Stimulated activated CD4-positive, alpha-beta T cell treated with anti-CD3 and anti-CD28 coated beads, Interleukin-15, amount 100 ng/mL, for 48 hours (primary cell): ENCODE measurements around the gene HERC2.
A peak's percentile ranks its signal among the peaks of the same experiment; 100 is the strongest.
"Not testable (repeated sequence)": the region's sequence is repeated elsewhere in the genome, so short reads cannot be mapped to it uniquely, and the experiment has no call there.

Experiments
- DNase-seq, 2 donors: peaks; one replicate each; pipeline ENCODE4 v3.0.0-alpha.2; 2020; ENCODE audit warnings: low read depth in 2 of 2

Gene HERC2

DNA sequence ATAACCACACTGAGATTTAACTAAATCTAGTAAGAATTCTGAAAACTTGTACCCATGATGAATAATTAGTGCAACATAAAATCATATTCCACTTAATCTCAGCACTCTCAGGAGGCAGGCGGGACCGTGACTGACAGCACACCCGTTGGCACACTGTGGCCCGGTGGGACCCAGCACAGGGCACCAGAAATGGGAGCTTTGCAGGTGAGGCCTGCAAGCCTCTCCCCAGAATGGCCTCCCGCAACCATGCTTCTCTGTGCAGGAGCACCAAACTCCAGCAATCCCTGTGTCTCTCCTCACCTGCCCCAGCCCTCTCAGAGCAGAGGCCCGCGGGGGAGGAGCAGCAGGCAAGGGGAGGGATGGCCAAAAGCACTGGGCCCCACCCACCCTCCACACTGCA lies 191.3 kb downstream of the HERC2 start:
- no peak for DNase-seq

DNA sequence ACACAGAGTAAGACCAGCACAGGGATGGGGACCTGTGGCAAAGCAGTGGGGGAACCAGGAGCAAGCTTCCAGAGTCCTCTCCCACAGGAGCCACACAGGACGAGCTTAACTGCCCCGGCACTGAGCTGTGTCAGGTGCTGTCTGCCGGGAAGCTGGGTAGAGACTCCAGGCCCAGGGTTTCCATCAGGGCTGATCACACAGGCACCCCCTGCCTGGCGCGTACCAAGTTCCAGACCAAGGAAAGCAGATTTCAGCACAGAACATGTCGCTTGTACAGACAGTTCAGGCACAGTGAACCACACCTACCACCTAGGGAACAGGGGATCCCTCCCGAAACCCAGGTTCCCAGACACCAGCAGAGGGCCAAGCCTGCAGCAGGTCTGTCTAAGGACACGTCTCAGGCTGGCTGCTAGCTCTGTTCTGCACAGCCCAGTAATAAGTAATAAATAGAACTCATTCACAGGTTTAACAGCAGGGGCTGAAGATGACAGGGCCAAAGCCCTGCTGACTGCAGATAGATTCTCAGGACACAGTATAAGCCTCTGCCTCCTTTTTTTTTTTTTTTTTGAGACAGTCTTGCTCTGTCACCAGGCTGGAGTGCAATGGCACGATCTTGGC lies 192.6 kb downstream of the HERC2 start:
- no peak for DNase-seq

DNA sequence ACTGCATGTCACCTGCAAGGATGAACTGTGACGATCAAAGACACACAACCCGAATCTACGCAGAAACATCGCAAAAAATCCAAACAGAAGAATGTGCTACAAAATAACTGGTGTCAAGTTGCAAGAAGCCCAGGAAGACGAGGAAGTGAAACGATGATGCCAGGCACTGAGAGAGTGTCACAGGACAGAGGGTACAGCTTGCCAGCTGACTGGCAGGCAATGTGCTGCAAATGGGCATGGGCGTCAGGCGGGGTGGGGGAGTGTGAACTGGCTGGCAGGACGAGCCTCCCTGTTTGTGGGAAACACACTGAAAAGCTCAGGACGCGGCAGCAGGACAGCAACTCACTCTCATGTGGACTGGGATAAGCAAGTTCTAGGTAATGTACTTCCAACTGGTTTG lies 193.9 kb downstream of the HERC2 start:
- no peak for DNase-seq

DNA sequence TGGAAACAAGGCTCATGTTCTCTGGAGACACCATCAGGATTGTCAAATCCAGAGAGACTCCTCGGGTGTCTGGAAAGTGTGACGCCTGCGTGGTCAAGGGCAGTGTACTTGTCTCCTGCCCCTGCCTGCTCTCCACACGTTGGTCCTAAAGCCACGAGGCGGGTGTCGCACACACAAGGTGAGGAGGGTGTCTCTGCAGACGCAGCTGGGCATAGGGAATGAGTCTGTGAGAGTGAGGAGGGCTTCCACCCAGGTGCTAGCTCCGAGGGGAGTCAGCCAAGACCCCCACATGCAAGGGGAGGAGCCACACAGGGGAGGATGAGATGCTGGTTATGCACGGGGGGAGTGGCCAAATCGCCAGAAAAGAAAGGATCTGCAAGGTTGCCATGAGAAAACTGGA lies 194.9 kb downstream of the HERC2 start:
- DNase-seq = no peak

DNA sequence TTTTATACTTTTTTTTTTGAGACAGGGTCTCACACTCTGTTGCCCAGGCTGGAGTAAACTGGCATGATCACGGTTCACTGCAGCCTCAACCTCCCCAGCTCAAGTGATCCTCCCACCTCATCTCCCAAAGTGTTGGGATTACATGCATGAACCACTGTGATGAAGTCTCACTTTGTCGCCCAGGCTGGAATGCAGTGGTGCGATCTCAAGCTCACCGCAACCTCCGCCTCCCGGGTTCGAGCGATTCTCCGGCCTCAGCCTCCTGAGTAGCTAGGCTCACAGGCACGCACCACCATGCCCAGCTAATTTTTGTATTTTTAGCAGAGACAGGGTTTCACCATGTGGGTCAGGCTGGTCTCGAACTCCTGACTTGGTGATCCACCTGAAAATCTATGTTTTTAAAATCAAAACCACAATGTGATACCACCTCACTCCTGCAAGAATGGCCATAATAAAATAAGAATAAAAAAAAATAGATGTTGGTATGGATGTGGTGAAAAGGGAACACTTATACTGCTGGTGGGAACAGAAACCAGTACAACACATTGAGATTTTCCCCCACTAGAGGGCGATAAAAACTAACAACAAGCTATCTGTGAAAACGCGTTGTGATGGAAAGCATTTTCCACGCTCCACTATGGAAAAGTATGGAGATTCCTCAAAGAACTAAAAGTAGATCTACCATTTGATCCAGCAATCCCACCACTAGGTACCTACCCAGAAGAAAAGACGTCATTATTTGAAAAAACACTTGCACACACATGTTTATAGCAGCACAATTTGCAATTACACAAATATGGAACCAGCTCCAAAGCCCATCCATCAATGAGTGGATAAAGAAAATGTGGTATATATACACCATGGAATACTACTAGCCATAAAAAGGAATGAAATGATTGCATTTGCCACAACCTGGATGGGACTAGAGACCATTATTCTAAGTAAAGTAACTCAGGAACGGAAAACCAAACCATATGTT lies 196.0 kb downstream of the HERC2 start:
- DNase-seq = no peak

DNA sequence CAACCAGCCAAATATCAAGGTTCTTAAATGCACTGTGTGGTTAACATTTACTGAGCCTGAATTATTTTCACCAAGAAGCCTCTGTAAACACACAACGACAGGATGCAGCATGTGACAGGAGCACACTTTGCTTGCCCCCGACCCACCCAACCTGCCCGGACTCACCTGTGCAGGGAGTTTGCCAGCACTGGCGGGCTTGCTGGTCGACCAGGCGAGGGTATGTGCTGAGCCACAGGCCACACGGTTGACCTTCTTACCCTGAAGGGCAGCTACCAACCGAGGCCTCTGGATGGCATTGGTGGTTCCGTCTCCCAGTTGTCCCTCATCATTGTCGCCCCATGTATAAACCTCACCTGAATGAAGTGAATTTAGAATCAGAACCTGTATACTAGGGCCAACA lies 197.1 kb downstream of the HERC2 start:
- no peak for DNase-seq

DNA sequence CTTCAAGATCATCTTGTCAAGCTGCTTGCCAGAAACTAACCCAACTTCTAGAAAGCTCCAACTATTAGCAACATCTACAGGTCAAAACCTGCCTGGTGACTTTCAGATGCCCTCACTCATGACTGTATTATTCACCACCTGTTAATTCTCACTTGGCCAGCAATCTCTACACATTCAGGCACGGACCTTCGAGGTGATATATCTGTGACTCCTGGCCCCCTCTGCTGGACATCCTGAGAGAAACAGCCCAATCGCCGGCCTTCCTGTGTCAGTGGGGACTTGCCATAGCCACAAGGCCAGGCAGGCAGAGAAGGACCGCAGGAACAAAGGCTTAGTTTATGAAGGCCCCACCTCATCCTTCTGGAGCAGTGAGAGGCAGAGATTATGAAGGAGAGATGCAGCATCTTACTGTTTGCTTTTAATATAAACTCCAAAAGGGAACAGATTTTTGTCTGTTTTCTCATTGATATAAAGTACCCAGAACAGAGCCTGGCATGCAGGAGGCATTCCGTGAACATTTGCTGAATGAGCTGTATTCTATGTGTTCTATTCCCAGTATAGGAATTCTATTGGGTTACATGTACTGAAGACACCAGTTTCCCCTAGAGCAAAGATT lies 198.5 kb downstream of the HERC2 start:
- peak; percentile 24 to 42 for DNase-seq

DNA sequence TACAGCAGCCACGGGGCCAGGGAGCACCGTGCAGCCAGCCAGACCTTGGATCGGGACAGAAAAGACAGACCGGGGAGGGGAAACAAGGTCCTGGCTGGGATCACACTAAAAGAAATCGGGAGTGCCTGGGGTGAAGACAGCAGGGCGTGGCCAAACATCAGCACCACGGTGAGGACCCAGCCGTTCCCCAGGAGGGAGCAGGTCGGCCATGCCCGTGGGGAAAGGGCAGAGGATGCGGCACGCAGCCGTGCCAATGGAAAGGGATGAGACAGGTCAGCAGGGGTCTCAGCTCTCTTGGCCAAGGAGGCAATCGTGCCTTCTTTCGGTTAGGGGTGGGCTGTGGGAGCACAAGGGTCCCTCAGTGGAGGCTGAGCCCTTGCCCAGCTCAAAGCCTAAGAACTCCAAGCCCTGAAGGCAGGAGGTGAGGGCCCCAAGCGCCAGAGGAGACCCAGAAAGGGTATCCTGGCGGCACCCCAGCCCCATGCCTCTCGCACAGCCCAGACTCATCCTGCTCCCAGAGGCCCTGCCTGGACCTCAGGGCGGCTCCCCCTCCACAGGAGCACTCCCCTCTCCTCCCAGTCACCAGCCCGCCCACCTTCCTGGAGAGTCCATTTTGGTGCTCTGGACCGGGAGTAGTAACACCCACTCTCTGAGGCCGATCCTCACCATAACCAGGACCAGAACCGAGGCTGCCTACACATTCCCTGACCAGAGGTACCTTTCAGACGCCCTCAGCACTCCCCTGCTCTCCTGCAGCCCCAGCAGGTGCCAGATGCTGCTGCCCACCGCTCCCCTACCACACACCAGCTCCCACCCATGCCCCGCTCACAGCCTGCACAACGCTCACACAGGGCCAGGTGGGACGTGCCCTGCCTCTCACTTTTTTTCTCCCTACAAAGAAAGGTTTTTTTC lies 199.7 kb downstream of the HERC2 start:
- DNase-seq = no peak

DNA sequence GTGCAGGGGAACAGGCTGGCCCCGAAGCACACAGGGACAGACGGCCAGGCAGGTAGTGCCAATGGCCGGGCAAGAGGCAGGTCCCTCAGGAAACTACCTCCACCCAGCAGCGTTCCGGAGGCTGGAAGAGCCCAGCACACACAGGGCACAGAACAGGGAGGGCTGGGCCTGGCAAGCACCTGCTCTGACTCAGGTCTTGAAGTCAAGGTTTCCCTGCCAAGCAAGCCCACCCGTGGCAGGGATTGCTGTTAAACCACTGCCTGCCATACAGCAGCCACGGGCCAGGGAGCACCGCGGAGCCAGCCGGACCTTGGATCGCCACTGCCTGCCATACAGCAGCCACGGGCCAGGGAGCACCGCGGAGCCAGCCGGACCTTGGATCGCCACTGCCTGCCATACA lies 200.4 kb downstream of the HERC2 start:
- DNase-seq = not testable (repeated sequence)

DNA sequence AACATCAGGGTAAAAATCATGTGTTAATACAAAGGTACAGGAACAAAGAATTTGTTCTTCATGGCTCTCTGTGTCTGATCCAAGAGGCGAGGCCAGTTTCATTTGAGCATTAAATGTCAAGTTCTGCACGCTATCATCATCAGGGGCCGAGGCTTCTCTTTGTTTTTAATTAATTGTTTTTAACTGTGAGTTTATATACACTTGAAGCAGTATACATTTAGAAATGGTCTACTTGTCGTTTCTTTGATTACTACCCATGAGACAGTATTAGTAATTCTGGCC lies 201.7 kb downstream of the HERC2 start:
- DNase-seq = no peak

DNA sequence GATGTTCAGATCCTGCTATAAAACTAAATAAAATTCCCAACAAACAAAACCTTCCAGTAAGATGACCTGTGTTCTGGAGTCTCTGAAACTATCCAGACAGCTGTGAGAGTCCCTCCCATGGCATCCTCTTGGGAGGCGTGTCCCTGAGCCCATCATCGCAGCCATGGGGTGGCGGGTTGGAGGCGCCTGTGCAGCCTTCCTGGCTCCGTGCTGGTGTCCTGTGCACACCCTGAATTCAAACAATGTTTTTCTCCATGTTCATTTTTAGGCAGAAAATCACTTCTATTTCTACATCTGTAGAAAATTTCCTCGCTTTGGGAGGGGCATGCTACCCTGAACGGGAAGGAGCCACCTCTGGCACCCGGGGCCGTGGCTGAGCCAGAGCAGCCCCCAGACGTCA lies 203.4 kb downstream of the HERC2 start:
- no peak for DNase-seq

DNA sequence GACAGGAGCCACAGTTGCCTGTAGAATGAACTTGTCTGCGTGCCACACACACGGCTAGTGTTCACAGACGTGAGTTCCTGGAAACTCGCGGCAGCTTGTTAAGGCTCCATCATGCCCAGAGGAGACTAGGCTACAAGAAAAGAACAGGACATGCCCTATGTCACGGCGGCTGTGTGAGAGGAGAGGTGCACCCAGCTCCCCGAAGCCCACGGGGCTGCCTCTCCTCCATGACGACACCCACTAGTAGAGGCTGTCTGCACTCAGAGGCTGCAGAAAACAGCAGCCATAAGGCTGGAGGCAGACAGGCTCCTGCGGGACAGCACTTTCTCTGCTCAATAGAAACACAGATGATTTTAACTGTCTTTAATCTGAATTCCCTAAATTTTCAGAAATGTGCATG lies 203.9 kb downstream of the HERC2 start:
- DNase-seq = no peak

DNA sequence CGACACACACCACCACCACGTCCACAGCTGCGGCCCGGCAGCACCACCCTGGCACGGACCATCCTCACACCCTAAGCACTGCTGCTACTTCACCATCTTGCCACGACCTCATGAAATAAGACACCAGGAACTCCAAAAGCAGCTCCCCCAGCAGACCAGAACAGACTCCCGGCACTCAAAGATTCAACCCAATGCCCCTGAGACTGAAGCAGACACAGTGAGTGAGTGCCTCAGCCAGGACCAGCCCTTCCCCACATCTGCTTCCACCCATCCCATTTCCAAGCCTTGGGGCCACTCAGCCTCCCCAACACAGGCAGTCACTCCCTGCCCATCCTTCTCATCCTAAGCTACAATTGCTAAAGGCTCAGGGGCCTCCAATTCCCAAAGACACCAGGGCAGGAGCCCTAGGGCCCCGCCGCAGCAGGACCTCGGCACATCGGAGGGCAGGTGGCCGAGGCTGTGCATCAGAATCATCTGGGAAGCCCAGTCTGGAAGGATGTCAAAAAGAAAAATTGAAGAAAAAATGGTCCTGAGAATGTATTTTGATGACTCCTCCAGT lies 204.5 kb downstream of the HERC2 start:
- no peak for DNase-seq

DNA sequence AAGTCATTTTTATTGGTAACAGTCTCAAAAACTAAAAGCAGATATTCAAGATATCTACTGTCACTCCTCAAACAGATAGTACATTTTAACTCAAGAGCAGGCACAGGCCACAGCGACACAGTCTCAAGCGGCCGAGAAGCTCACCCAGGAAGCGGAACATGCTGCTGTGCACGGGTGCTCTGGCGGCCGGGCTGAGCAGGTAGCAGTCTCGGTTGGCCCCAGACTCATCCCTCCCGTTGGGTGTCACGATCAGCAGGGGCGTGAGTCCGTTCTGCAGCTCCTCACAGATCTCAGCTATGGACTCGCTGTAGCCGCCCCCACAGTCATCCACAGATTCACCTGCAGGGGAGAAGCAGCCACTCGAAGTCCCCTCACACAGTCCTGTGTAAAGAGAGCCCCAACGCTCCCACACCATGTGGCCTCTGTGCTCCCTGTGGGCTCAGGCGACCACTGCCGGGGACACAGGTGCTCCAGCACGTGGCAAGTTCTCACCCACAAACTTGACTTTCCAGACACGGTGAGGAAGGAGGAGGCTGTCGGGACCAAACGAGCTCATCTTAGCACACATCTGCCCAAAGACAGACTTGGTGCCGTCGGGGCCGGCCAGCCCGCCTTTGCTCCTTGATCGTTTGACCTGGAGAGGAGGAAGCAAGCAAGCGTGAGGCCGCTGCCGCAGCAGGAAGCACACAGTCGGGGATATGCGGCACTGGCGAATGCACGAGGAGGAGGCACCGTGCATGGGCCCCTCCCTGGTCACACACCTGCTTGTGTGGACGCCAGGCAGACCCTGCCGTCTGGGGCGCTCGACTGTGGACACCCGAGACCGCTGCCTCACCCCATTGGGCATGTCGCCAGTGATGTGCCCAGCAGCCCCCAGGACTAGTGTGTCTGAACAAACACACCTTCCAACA lies 205.2 kb downstream of the HERC2 start:
- DNase-seq = no peak

DNA sequence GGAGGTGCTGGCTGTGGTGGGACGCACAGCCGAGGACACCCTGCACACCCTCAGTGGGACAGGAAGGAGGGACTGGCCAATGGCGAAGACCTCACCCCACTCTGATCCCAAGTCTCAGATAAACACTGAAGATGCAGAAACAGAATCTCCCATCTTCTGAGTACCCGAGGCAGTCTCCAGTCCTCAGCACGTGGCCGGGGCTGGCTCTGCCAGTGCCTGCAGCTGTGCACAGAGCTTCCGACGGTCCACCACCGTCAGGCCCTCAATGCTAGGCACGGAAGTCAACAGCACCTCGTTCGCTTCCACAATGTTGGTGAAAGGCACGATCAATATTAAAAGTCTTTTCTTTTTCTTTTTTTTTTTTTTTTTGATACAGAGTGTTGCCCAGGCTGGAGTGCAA lies 206.1 kb downstream of the HERC2 start:
- DNase-seq = no peak

DNA sequence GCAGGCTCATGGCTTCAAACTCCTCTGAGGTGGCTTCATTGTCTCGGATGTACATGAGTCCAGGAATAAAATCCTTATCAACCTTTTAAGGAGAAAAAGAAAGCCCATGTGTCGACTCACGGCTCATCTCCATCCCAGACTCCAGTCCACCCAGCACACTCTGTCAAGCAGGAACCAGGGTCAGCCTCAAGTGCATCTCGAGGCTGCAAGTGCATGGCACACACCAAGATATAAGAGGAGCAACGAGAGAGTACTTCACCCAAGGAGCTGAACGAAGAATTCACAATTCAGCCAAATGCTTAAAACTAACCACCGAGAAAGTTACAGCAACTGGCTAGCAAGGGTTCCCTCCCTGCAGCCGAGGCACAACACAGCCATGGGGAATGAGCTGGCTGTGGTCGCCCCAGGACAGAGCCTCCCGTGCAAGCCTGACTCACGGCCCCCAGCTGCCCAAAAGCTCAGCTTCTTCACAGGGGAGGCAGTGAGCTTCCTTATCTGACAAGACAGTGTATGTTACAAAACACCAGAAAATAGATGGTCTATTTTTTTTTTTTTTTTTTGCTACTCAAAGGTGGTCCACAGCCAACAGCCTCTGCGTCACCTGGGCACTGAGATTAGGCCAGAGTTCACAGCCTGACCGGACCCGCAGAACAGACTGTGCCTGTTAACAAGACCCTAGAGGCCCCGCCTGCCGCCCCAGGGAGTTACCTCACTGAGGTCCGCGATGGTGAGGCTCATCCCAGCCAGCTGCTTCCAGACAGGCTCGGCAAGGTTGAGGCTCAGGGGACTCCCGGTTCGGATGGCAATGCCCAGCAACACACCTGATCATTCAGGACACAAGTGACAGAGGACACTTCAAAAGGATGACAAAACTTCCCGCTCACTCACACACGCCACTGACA lies 207.0 kb downstream of the HERC2 start:
- no peak for DNase-seq

DNA sequence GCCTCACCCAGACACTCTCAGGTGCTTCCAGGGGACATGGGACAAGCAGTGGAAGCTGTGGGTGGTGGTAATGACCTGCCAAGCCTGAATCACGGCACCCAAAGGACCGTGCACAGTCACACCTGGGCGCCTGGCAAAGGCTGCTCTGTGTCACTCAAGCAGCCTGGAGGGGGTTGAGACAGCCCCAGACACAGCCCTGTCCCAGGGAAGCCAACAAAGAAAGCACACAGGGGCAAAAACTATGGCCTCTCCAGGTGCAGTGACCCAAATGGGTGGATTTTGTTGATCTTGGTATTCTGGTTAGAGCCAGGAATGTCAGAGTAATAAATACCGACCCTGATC lies 207.9 kb downstream of the HERC2 start:
- DNase-seq = no peak

DNA sequence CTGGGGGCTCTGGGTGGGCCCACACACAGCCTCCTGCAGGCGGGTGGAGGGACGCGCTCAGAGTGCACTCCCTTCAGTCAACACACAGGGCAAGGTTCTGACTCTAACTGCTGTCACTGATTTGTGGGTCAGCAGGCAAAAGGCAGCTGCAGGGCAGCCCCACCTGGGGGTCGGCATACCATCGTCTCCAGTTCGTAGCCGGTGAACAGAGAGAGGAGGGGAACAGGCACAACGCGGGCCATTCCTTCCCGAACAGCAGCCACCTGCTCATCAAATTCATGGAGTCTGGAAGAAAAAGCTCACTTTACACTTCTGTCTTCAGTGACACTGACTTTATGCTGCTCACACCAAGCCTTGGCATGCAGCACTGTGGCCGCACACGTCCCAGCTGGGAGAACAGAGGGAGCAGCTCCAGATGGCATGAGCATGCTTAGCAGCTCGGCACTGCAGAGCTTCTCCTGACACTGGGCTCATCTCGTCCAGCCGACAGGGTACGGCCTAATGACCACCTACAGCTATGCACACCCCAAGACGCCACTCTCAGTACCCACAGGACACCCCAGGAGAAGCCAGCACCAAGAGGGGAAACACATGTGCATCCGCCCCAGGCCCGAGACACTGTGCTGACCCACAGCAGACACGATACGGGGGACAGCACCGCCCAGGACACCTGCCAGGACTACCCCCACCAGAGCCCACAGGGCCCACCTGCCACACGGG lies 208.4 kb downstream of the HERC2 start:
- DNase-seq = no peak

DNA sequence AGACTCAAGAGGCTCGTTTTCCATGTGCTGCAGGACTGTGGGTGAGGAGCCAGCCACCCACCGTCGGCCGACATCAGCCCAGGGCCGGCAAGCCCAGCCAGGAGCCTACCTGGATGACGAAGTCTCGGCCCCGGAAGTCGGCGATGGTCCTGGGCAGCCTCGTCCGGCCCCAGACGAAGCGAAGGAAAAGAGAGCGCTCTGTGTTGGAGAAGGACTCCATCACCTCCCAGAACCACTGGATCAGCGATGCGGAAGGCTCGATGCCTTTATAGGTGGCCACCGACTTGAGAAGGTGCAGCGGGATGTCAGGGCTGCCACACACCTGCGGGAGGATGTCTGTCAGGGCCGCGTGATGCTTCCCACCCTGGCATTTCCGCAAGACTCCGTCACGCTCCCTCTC lies 209.0 kb downstream of the HERC2 start:
- no peak for DNase-seq
